Spleen (tissue), 11 donors: ENCODE measurements around the gene ONECUT3. TPM values are rescaled to one million over a fixed set of nuclear protein-coding genes. Genes with fewer than 3 reads are reported as not detected.

ENCODE experiments used
- DNase-seq: peaks from one replicate; pipeline ENCODE4 v3.0.0-alpha.2; 2020
- H3K27ac ChIP-seq, 8 donors: fragments of 200-600 bp; sonication (generic) in 7 of 8; 1 replicate in 4 of 8; 2 replicates in 4 of 8; pipeline versions ENCODE4 v1.5.0 to v1.8.0; 2016 to 2021; ENCODE audit warnings: inconsistent platforms in 4 of 8, mild to moderate bottlenecking in 4 of 8, moderate library complexity in 1 of 8
- H3K27me3 ChIP-seq, 7 donors: fragments of 200-600 bp; sonication (generic) in 6 of 7; replicated peaks in 1 of 7; 1 replicate in 4 of 7; 2 replicates in 3 of 7; pipeline versions ENCODE4 v1.5.0 to v1.8.0; 2016 to 2021; ENCODE audit warnings: inconsistent platforms in 3 of 7, mild to moderate bottlenecking in 1 of 7
- H3K36me3 ChIP-seq, 6 donors: fragments of 200-600 bp; sonication (generic) in 5 of 6; 1 replicate in 4 of 6; 2 replicates in 2 of 6; pipeline versions ENCODE4 v1.5.0 to v1.8.0; 2016 to 2021; ENCODE audit warnings: inconsistent platforms in 2 of 6
- H3K4me1 ChIP-seq, 6 donors: fragments of 200-600 bp; sonication (generic) in 5 of 6; 1 replicate in 3 of 6; 2 replicates in 3 of 6; pipeline versions ENCODE4 v1.5.0 to v1.8.0; 2016 to 2021; ENCODE audit warnings: inconsistent platforms in 3 of 6
- H3K4me3 ChIP-seq, 8 donors: fragments of 200-600 bp; sonication (generic) in 7 of 8; 1 replicate in 4 of 8; 2 replicates in 4 of 8; pipeline versions ENCODE4 v1.5.0 to v1.8.0; 2016 to 2021; ENCODE audit warnings: inconsistent platforms in 4 of 8, mild to moderate bottlenecking in 4 of 8, moderate library complexity in 2 of 8
- H3K9me3 ChIP-seq, 8 donors: fragments of 200-600 bp; sonication (generic) in 7 of 8; 1 replicate in 4 of 8; 2 replicates in 4 of 8; pipeline versions ENCODE4 v1.5.0 to v1.8.0; 2016 to 2021; ENCODE audit warnings: inconsistent platforms in 4 of 8
- CTCF ChIP-seq, 11 experiments: fragments of 200-600 bp in 7 of 11; fragments of 450-650 bp in 4 of 11; sonication (generic) in 4 of 11; IDR thresholded peaks in 8 of 11; conservative IDR thresholded peaks in 3 of 11; 1 replicate in 7 of 11; 2 replicates in 4 of 11; pipeline versions ENCODE4 v1.4.0 to v1.8.0; 2016 to 2021; ENCODE audit warnings: antibody characterized with exemption in 11 of 11, inconsistent platforms in 4 of 11, mild to moderate bottlenecking in 1 of 11
- POLR2A ChIP-seq, 3 donors: fragments of 450-650 bp; IDR thresholded peaks; one replicate each; pipeline ENCODE4 v1.5.1; 2017; ENCODE audit warnings: antibody characterized with exemption in 3 of 3, mild to moderate bottlenecking in 1 of 3
- POLR2AphosphoS5 ChIP-seq, 3 donors: sonication (generic); formaldehyde crosslinking; IDR thresholded peaks; one replicate each; pipeline ENCODE4 v1.5.1; 2017; ENCODE audit warnings: antibody characterized with exemption in 3 of 3
- WGBS, 5 donors: extraction: QIAGEN DNeasy Blood & Tissue Kit in 3 of 5; methylation state at CpG; one replicate each; pipeline versions ENCODE4 v1.1.5 to v1.1.7; 2013 to 2018; 5-methylcytosine and 5-hydroxymethylcytosine counted together
- intact Hi-C: fragments of 100-400 bp; cut with DNase I; formaldehyde crosslinking; loops from one replicate; pipeline ENCODE4 v1.15.0; 2023; ENCODE audit warnings: low total_unique reads
- polyA plus RNA-seq, 3 donors: library from polyadenylated mRNA; stranded (reverse); fragments of 200-250 nt; gene quantifications; one replicate each; pipeline ENCODE4 v1.2.1, GENCODE V29; 2013
- total RNA-seq, 7 donors: library from RNA; depleted of rRNA in 3 of 7; stranded (reverse); fragments of >200 nt in 3 of 7; fragmentation: NEBNext Ultra II Directional in 4 of 7; extraction: Animal tissue kit (Norgen Biotek cat#: 25700) in 4 of 7; gene quantifications; one replicate each; pipeline versions ENCODE4 v1.1.0 to v1.2.1, GENCODE V29; 2016 to 2021
- donor health status: healthy with polysubstance abuse.
- donor health status: DM: no; HTN: no; CAD: no; lungs with moderate emphysema.
- donor health status: DM: no; HTN: no; CAD: no.
- donor health status: Bipolar disorder and iron deficiency.
- donor health status: healthy.
- donor health status: DM: no; HTN: no; CAD: no.
- donor health status: DM: yes; HTN: yes; CAD: no.

Gene ONECUT3
- total and polyA plus RNA-seq, 10 donors = not detected

- Histone ChIP-seq H3K36me3 (peaks cover 10 to 97% (median 92%) of the 10 kb centered on the region in 6 donors), H3K4me1 (peaks cover under 1 to 39% (median 18%) of the 10 kb centered on the region in 6 donors), H3K9me3 (no peaks in the 10 kb centered on the region), H3K27ac (no peak overlapping the region), H3K27me3 (no peaks in the 10 kb centered on the region), H3K4me3 (no peak overlapping the region)
- TF ChIP-seq POLR2A (IDR thresholded peaks at IDR 0.05) (no peak), POLR2AphosphoS5 (IDR thresholded peaks at IDR 0.05) (peak in 1 of 3 donors; percentile 9), CTCF (IDR thresholded peaks at IDR 0.05 in 8 of 11, conservative IDR thresholded peaks at IDR 0.05 in 3 of 11) (no peak)
- intact Hi-C loops = no loop called here
- WGBS, 5 donors = 88 to 94% (median 91%) methylated on average over 15 to 33 of the region's 33 CpGs
- peak; percentile 74 for DNase-seq
Measured at GRCh38 chr19:1818549-1819195, 65.4 kb downstream of the ONECUT3 start.

GRCh38 chr19:1819341-1820255 lies 66.3 kb downstream of the ONECUT3 start:
- peaks cover 10 to 100% (median 99%) of the 10 kb centered on the region in 6 donors for H3K36me3 ChIP-seq
- intact Hi-C loops = no loop called here
- H3K4me3 ChIP-seq = no peak overlapping the region
- peak; percentile 63 for DNase-seq
- H3K9me3 ChIP-seq = no peaks in the 10 kb centered on the region
- peaks cover 0 to 39% (median 16%) of the 10 kb centered on the region in 6 donors for H3K4me1 ChIP-seq
- 86 to 94% (median 92%) methylated on average over 22 to 43 of the region's 43 CpGs for WGBS, 5 donors
- TF ChIP-seq POLR2AphosphoS5 (IDR thresholded peaks at IDR 0.05) (peak in 1 of 3 donors; percentile 42), CTCF (IDR thresholded peaks at IDR 0.05 in 8 of 11, conservative IDR thresholded peaks at IDR 0.05 in 3 of 11) (no peak), POLR2A (IDR thresholded peaks at IDR 0.05) (no peak)
- H3K27me3 ChIP-seq = no peaks in the 10 kb centered on the region
- no peak overlapping the region for H3K27ac ChIP-seq

- H3K27me3 ChIP-seq = no peaks in the 10 kb centered on the region
- peaks cover 0 to 55% (median 29%) of the 10 kb centered on the region in 6 donors for H3K4me1 ChIP-seq
- peak; percentile 61 for DNase-seq
- H3K4me3 ChIP-seq = peak overlapping the region in 1 of 8 donors; percentile 4
- intact Hi-C loops = no loop called here
- no peak for TF ChIP-seq CTCF (IDR thresholded peaks at IDR 0.05 in 8 of 11, conservative IDR thresholded peaks at IDR 0.05 in 3 of 11)
- peak in 1 of 3 donors; percentile 46 for TF ChIP-seq POLR2AphosphoS5 (IDR thresholded peaks at IDR 0.05)
- H3K36me3 ChIP-seq = peaks cover 10 to 100% (median 91%) of the 10 kb centered on the region in 6 donors
- no peak overlapping the region for H3K27ac ChIP-seq
- 67 to 90% (median 85%) methylated on average over 13 to 19 of the region's 19 CpGs for WGBS, 5 donors
- H3K9me3 ChIP-seq = no peaks in the 10 kb centered on the region
Measured at GRCh38 chr19:1822210-1822609, 68.9 kb downstream of the ONECUT3 start.

GRCh38 chr19:1823020-1823419 lies 69.7 kb downstream of the ONECUT3 start:
- Histone ChIP-seq H3K4me3 (peak overlapping the region in 1 of 8 donors; percentile 41), H3K9me3 (no peaks in the 10 kb centered on the region), H3K36me3 (peaks cover 4 to 100% (median 90%) of the 10 kb centered on the region in 6 donors), H3K27ac (no peak overlapping the region), H3K27me3 (no peaks in the 10 kb centered on the region), H3K4me1 (peaks cover 0 to 63% (median 32%) of the 10 kb centered on the region in 6 donors)
- WGBS, 5 donors = 73 to 90% (median 85%) methylated on average over 3 to 8 of the region's 8 CpGs
- no peak for DNase-seq
- TF ChIP-seq POLR2A (IDR thresholded peaks at IDR 0.05) = no peak
- TF ChIP-seq CTCF (IDR thresholded peaks at IDR 0.05 in 8 of 11, conservative IDR thresholded peaks at IDR 0.05 in 3 of 11) = no peak
- TF ChIP-seq POLR2AphosphoS5 (IDR thresholded peaks at IDR 0.05) = no peak
- intact Hi-C loops = no loop called here
